NCI-H1092 treated with DMSO at 0.1 percent for 48 hours (cell line): ENCODE data around the gene LEMD2.

Source experiments
- DNase-seq: peaks from one replicate; lab custom pipeline; 2025; lab: John Stamatoyannopoulos, UW

Gene LEMD2

DNA sequence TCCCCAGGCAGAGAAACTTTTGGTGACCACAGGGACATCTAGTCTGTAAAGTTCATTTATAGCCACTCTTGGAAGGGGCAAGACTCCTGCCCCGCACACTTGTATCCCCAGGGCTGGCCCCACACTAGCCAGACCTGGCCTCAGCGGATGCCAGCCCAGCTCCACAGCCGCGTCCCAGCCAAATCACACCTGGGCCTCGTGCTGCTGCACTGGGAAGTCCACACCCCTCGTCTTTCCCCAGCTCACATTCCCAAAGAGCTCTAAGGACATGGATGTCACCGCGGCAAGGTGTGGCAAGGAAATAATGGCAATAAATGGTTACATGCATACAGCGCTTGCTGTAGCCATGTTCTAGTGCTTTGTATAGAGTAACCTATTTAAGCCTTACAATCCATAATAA lies 50.8 kb downstream of the LEMD2 start:
- DNase-seq = no peak

DNA sequence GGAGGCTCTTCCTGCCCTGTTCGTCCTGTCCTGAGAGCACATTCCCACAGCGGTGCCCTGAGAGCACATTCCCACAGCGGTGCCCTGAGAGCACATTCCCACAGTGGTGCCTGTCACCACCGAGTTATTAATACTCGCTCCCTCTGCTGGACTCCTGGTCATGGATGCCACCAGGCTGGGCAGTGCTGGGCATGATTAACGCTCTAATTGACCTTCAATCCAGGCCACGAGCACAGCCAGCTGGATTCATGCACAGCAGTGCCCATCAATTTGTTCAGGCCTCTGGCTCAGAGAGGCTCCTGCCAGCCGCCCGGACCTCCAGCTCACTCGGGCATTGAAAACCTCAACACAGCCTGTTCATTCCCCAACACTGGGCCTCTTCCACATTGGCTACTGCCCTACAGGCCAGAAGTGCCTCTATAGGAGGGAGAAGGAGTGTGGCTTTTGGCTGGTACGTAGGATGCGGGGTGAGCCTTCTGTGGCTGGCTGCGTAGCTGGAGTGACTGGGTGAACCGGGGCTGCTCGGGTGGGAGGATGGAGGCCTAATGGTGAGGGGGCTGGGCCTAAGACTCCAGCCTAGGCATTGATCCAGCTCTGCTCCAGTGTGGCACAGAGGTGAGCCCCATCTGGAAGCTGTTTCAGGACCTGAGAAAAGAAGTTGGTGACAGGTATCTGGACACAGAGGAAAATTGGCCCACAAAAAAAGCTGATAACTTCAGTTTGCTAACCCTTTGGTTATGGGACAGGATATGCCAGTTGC lies 51.5 kb downstream of the LEMD2 start:
- DNase-seq = no peak

DNA sequence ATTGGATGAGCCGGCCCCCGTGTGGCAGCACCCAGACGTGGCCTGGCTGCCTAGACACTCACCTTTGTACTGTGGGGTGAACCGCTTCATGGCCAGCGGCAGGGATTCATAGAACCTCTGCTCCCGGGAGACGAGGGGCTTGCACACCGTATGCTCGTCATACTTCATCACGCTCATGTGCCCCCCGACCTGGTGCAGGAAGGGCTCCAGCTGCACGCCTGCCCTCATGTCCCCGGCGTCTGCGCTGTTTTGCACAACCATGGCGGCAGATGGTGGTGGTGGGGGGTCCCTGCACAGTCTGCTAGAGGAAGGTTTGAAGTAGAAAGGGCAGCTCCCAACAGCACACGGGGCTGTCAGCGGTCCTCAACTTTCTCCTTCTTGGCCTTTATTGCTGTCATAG lies 53.7 kb downstream of the LEMD2 start:
- no peak for DNase-seq

DNA sequence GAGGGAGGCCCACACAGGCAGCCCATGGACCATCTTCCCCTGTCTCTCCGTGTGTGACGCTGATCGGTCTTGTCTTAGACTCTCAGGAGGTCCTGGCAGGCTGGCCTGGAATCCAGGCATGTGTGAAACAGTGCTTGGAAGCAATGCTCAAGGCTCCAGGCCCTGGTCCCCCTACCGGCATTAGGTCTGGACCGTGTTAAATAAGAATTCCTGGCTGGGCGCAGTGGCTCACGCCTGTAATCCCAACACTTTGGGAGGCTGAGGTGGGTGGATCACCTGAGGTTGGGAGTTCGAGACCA lies 55.3 kb downstream of the LEMD2 start:
- DNase-seq = no peak

DNA sequence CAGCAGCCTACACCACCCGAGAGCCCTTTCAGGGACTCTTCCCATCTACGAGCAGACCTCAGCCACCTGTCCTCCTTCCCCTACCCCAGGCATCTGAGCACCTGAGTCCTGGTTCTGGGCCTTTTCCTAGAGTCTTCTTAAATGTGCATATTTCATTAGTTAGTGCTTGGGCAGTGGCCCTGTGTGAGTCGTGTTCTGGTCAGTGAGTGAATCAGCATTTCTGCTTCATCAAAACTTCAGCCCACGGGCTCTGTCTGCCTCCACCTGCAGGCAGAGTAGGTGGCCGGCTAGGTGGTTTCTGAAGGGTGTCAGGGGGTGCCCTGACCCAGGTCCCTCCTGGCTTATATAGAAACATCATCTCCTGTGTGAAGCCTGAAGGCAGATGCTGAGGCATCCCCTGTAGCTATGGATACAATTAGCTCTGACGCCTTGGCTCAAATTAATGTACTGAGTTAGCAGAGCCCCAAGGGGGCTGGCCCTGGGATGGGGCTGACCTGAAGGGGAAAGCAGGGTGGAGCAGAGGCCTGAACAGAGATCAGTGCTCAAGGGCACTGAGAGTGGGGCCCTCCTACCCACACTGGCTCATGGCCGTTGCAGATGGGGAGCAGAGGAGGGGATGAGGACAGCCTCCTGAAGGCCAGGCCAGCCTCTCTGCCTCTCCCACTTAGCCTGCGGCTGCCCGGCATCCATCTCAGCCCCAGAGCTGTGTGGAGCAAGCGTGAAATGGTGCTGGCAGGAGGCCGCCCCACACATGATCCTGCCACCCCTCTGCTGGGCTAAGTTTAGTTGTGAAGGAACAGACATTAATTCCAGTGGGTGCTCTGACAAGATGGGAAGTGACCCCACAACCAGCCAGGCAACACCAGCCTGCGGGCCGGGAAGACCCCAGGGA lies 55.9 kb downstream of the LEMD2 start:
- DNase-seq = no peak

DNA sequence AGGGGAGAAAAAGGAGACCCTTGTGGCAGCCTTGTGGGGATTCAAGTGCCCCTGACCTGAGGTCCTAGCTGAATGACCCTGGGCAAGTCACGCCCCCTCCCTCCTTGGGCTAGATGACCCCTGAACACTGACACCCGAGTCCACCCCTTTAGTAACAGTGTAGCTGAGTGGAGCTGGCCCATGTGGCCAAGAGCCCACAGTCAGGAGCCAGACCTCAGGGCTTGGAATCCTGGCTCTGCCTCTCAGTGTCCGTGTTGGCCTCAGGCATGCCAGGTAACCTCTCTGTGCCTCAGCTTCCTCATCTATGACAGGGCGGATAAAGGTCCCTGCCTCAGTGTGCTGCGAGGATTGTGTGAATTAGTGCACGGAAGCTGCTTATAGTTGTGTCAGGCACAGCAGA lies 56.5 kb downstream of the LEMD2 start:
- DNase-seq = no peak

DNA sequence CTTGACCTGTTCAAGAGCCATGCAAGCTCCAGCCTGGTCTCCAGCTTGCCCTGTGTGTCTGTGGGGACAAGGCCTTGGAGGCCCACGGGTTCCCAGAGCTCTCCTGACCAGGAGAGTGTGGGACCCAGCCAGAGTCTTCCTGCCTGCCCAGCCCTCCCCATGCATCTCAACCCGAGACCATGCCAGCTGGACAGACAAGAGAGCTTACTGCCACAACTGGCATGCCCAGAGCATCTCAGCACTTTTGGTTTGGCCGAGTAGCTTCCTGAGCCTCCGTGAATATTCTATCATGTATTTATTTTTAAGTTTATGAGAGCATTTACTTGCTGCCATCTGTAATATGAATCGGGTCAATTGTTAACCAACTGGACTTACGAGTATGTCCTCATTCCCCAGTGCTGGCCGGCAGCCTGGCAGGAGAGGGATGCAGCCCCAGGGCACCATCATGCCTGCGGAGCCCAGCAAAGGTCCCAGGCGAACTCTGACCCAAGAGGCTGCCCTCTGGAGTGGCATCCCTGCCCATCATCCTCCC lies 57.1 kb downstream of the LEMD2 start:
- DNase-seq = no peak

DNA sequence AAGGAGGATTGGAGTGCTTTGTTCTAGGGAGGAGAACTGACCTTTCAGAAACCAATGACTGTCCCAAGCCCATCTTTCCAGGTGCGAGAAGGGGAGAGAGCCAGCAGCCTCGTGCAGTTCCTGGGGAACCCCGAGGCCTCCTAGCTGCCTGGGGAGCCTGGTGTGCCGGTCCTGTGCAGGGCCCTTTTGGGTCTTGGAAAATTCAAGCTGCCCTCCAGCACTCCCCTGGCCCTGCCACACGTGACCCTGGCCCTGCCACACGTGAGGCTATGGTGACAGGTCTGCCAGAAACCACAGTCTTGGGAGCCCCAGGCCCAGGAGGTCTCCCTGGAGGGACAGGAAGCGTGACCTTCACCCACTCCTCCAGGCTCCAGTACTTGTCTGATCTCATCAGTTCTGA lies 57.9 kb downstream of the LEMD2 start:
- DNase-seq = no peak

DNA sequence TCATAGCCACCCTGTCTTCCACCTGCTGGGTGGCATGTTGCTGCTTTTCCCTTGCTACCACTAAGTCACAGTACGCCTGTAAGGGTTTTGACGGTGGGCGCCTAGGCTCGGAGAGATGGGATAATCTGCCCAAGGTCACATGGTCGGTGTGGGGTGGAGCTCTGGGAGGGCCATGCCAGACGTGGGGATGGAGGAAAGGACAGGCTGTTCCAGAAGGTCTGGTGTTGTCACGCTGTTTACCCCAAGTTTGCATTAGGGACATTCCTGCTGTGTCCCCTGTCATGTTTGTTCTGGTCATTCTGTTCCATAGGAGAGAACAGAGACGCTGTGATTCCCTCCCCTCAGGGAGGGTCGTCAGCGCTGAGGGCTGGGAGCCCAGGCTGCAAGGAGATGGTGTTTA lies 58.3 kb downstream of the LEMD2 start:
- DNase-seq = no peak

DNA sequence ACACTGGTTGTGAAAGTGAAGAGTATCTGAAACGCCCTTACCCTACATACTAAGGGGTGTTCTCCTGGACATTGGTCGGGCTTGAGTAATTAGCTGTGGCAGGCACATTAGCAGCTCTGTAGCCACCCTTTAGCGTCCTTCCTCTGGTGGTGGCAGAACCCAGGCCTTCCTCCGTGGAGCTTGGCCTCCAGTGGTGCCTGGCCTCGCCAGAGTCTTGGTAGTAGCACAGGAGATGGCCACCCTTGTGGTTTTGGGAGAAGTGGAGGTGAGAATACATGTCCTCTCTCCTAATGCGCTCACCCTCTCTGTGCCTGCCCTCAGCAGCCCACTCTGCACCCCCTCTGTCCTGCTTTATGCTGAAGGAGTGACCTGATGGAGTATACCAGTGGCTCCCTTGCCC lies 59.9 kb downstream of the LEMD2 start:
- no peak for DNase-seq

DNA sequence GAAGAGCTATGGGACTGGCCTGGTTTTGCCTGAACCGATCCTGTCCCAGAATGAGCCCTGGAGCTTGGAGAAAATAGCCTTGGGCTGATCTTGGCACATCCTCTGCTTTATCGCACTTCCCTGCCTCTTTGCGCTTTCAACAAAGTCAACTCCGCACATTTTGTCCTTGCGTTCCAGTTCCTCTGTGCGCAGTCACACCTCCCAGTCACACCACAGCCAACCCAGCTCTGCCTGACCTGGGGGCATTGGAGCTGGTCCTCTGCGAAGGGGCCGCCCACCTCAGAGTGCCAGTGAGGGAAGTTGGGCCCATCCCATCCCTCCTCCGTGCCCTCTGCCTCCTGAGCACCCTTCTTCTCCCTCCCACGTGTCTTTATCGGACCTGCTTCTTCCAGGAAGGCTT lies 60.5 kb downstream of the LEMD2 start:
- DNase-seq = no peak

DNA sequence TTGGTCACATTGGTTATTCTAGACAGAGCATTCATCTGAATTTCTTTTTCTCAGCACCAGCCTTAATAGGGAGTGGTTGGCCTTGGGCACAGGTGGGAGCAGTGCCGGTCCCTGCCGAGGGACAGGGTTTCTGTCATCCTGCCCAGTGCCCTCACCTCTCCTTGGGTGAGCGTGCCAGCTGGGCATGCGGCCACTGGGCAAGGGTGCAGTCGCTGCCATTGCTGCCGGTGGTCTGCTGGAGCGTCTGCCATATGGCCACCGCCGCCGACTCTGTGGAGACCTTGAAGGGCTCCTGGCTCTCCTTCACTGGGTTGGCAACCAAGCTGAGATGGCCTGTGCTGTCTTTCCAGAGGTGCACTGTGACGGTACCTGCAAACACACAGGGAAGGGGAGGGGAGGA lies 61.0 kb downstream of the LEMD2 start:
- DNase-seq = no peak

DNA sequence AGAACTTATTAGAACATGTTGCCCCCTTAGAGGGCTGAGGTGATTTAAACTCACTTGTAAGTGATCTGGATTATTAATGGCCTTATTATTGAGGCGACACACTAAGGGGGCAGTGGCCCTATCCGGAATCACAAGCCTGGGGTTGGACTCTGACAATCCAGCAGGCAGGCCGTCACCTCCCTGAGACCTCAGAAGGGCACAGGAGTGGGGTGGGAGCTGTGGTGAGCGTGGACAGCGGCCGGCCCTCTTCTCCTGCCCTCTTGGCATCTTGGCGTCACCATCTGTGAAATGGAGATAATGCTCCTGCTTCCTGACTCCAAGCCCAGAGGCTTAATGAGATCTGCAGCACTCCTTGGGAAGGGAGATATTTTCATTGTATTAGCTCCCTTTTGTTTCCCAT lies 61.8 kb downstream of the LEMD2 start:
- no peak for DNase-seq

DNA sequence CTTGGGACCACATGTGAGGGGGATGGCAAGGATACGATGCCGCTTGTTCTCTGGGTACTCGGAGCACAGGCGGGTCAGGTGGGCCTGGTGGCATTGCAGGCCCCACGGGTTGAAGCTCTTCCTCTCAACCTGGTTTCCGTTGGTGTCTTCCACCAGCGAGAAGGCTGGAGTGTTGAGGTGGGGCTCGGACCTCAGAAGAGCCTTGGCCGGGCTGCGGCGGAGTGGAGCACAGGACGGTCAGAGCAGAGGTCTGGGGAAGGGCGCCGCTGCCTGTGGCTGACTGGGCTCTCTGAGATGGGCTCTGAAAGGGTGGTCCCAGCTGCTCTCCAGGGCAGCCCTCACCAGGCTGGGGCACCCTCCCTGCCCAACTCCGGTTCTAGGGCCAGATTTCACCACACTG lies 62.2 kb downstream of the LEMD2 start:
- no peak for DNase-seq

DNA sequence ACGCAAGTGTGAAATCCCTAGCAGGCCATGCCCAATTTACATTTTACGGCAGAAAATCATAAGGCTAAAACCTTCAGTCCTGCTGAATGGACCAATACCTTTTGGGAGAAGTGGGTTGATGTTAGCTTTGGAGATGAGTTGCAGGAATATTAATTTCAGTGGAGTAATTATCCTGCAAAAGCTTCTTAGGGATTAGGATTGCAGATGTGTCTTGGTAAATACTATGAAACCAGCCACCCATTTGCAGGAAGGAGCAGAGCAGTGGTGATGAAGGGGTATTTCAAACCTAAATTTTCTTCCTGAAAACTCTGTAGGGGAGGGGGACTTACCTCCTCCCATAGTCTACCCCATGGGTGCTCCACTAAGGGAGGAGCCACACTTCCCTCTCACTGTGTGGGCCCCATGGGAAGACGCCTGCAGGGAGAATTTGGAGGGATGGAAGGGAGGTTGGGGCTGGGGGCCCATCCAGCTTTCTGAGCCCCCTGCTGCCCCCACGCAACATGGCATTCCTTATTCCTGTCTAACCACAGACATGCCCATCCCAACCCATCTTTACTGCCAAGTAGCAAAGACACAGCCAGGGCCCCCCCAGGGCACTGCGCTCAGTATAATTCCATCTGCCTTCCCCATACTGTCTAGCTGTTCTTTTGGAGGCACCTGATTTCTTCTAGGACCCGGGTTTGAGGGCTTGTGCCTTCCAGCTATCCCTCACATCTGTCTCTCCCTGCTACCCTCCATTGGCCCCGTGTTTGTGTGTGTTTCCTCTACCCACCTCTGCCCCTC lies 62.8 kb downstream of the LEMD2 start:
- DNase-seq = no peak

DNA sequence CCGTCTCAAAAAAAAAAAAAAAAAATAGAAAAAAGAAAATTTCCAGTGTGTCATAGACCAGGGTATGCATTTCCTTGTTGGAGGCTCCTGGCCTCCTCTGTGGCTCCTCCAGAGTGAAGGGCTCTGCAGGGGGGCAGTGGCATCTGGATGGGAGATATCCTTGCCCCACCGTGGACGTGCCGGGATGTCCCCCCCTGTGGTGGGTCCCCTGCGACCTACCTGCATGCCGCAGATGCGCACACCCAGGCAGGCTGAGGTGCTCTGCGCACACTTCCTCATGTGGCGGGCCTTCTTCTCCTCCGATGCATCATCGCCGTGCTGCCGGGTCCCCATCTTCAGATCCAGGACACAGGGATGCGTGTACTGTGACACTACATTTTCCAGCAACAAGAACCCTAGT lies 63.7 kb downstream of the LEMD2 start:
- DNase-seq = no peak

DNA sequence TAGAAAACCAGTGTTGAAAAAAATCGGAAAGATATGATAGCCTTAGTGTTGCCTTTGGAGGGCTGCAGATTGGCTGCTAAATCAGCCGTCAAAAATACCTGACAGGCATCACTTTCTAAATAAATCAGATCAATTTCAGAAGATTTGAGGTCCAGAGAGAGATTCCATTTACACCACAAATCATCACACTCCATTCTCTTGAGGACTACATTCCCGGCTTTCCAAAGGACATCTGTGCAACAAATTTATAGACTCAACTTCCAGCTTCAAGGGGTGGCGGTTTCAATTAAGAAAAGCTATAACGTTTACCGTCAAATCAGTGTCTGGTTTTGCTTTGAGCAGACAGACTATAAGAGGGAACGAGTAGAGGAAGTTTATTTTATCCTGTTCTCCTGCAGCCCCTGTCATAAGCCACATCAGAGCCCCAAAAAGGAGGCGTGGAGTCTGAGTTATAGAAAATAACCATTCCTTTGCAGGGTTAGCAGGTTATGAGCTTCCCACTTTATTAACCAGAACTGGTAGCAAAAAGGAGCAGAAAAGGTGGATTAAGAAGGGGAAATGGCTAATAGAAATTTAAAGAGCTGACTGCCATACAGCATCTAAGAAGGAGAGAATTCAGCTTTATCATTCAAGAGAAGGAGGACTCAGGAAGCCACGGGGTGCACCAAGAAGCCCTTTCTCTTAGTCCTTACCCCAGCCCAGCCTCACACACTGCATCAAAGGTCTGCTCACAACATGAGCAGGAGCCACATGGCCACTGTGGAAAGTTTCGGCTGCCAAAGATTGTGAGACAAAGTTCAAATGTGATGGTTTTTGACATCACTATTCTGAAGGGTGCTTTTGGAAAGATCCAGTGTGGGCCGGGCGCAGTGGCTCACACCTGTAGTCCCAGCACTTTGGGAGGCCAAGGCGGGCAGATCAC lies 64.6 kb downstream of the LEMD2 start:
- no peak for DNase-seq

DNA sequence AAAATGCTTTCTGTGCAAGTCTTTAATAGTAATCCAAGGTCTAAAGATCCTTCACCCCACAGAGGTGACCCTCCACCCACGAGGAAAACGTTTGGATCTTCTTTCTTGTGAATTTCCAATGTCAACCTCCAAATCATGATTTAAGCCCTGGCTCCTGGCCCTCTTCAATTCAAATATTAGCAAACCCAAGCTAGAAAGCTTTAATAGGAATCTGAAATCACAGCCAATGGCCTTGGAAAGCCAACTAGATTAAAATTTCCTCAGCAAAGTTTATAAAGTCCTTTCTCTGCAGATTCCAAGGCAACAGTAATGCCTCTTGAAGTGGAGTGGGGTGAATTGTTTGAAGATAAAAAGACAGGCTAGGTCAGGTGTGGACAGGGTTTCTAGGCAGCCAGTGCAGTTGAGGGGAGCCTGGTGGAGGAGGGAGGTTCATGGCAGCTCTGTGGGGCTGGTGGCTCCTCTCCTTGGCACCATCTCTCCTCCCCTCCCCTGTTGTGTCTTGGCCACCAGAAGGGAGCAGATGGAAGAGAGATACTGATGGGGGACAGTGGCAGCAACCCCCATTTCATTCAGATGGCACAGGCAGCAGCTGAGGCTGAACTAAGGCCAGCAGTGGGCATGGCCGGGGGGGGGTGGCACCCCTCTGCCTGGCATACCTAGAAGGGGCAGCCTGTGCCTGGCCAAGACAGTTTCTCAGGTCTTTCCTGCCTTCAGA lies 65.4 kb downstream of the LEMD2 start:
- DNase-seq = no peak

DNA sequence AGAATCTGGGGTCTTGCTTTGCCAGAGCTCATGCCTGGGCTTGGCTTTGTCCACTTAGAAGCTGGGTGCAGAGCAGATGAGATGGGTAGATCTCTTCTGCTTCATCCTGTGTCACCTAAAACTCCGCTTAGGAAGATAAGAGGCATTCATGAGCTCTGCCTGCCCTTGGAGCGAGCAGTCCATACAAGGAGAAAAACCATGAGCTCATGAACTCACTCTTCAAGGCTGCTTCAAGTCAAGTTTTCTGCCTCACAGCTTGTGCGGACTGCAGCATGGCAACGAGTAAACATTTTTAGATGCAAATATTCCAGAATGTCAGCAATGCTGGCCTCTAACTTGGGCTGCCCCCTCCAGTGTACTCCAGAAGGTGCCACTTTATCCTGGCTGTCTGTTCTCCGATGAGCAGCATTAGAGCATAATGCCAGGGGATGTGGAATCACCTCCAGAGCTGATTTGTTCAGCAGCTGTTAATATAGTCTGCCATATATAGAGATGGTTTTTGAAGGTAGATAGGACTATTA lies 66.8 kb downstream of the LEMD2 start:
- no peak for DNase-seq

DNA sequence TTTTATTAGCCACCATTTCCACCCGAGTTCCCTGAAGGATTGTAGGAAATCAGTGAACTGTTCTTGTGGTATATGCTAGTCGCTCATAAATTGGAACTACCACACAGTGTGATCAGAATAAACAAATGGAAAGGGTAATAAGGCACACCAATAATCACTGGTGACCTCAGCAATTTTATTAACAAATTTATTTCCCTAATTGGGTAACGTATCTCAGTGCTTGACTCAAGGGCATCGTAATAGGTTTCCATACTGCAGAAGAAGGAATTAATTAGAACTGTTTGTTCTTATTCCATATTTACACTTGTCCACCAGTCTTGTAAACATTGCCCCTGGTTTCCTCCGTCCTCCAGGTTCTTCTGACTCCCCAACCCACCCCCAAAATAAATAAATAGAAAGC lies 67.4 kb downstream of the LEMD2 start:
- DNase-seq = no peak
